ENCODE data around the gene BMPR1B. TPM values are rescaled to one million over a fixed set of nuclear protein-coding genes. Genes with fewer than 3 reads are reported as not detected.

Gene BMPR1B
- total RNA-seq, 1 experiment from 2014 or later: 0.62 TPM

DNA sequence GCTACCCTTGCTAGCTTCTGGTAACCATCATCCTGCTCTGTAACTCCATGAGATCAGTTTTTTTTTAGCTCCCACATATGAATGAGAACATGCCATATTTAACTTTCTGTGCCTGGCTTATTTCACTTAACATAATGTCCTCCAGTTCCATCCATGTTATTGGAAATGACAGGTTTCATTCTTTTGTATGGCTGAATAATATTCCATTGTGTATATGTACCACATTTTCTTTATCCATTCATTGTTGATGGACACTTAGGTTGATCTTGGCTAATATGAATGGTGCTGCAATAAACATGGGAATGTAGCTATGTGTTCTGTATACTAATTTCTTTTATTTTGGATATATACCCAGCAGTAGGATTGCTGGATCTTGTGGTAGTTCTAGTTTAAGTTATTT, 204.7 kb downstream of the BMPR1B start:
- no TSS peak for BruUV-seq (replicated peaks)
- Histone ChIP-seq H3K36me3 (ENCODE audit: control insufficient read depth, insufficient read depth, low read length) (no peaks in the 10 kb centered on the region), H3K27me3 (ENCODE audit: control insufficient read depth, insufficient read depth, low read length) (no peaks in the 10 kb centered on the region), H3K4me1 (ENCODE audit: control insufficient read depth, insufficient read depth, low read length) (no peaks in the 10 kb centered on the region), H3K9me3 (ENCODE audit: control insufficient read depth, insufficient read depth, low read depth, low read length) (no peaks in the 10 kb centered on the region), H3K27ac (ENCODE audit: low read length) (no peak overlapping the region), H3K4me3 (ENCODE audit: low read depth in 2 of 2, low read length in 2 of 2) (no peak overlapping the region)
- TF ChIP-seq POLR2AphosphoS5 (IDR thresholded peaks at IDR 0.05; ENCODE audit: low read depth, low read length) (no peak), CTCF (IDR thresholded peaks at IDR 0.05) (no peak)
- TF ChIP-seq, protein P1, sequence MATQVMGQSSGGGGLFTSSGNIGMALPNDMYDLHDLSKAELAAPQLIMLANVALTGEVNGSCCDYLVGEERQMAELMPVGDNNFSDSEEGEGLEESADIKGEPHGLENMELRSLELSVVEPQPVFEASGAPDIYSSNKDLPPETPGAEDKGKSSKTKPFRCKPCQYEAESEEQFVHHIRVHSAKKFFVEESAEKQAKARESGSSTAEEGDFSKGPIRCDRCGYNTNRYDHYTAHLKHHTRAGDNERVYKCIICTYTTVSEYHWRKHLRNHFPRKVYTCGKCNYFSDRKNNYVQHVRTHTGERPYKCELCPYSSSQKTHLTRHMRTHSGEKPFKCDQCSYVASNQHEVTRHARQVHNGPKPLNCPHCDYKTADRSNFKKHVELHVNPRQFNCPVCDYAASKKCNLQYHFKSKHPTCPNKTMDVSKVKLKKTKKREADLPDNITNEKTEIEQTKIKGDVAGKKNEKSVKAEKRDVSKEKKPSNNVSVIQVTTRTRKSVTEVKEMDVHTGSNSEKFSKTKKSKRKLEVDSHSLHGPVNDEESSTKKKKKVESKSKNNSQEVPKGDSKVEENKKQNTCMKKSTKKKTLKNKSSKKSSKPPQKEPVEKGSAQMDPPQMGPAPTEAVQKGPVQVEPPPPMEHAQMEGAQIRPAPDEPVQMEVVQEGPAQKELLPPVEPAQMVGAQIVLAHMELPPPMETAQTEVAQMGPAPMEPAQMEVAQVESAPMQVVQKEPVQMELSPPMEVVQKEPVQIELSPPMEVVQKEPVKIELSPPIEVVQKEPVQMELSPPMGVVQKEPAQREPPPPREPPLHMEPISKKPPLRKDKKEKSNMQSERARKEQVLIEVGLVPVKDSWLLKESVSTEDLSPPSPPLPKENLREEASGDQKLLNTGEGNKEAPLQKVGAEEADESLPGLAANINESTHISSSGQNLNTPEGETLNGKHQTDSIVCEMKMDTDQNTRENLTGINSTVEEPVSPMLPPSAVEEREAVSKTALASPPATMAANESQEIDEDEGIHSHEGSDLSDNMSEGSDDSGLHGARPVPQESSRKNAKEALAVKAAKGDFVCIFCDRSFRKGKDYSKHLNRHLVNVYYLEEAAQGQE (IDR thresholded peaks at IDR 0.05; ENCODE audit: insufficient read depth in 1 of 2, low read depth in 2 of 2, low read length in 1 of 2): no peak
- CTCF ChIA-PET: no interaction called here
- POLR2A ChIA-PET: no interaction called here
- in situ Hi-C loops (cut with HindIII; ENCODE audit: low pct_unique_long_range_greater_than_20kb, low sequenced_read_pairs): no loop called here
- DNase-seq (ENCODE audit: low read depth, low spot score) (no peak), ATAC-seq (no peak)
- intact Hi-C loops (cut with micrococcal nuclease; ENCODE audit: unreplicated experiment): no loop called here

DNA sequence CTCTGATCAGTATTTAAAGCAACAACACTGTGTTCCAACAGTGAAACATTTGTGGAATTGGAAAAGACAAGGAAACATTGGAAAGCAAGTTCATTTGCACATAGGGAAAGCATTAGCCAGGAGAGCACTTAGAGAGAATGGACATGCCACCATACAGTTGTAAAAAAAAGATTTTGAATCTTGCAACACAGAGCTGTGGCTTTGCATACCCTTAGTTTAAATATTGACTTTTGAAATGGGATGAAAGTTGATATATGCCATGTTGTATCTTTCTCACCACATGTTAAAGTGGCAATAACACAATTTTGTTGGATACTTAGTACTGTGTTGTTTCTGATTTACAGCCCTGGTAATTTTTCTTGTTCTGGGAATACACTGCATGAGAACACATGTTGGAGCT, 208.1 kb downstream of the BMPR1B start:
- CTCF ChIA-PET: no interaction called here
- DNase-seq (ENCODE audit: low read depth, low spot score) (no peak), ATAC-seq (no peak)
- TF ChIP-seq TCF7L2 (IDR thresholded peaks at IDR 0.05; ENCODE audit: low read depth, low read length) (no peak), POLR2AphosphoS5 (IDR thresholded peaks at IDR 0.05; ENCODE audit: low read depth, low read length) (no peak)
- H3K4me3 ChIP-seq (ENCODE audit: low read depth in 2 of 2, low read length in 2 of 2): no peak overlapping the region
- H3K36me3 ChIP-seq (ENCODE audit: control insufficient read depth, insufficient read depth, low read length): no peaks in the 10 kb centered on the region
- in situ Hi-C loops (cut with HindIII; ENCODE audit: low pct_unique_long_range_greater_than_20kb, low sequenced_read_pairs) (no loop called here), intact Hi-C loops (cut with micrococcal nuclease; ENCODE audit: unreplicated experiment) (no loop called here)
- H3K27ac ChIP-seq (ENCODE audit: low read length): no peak overlapping the region
- no peaks in the 10 kb centered on the region for H3K27me3 ChIP-seq (ENCODE audit: control insufficient read depth, insufficient read depth, low read length)
- no peaks in the 10 kb centered on the region for H3K9me3 ChIP-seq (ENCODE audit: control insufficient read depth, insufficient read depth, low read depth, low read length)
- POLR2A ChIA-PET: no interaction called here
- no peaks in the 10 kb centered on the region for H3K4me1 ChIP-seq (ENCODE audit: control insufficient read depth, insufficient read depth, low read length)
- no TSS peak for BruUV-seq (replicated peaks)

GRCh38 chr4:94968493-94968892, 210.7 kb downstream of the BMPR1B start:
- Histone ChIP-seq H3K4me3 (ENCODE audit: low read depth in 2 of 2, low read length in 2 of 2) (no peak overlapping the region), H3K9me3 (ENCODE audit: control insufficient read depth, insufficient read depth, low read depth, low read length) (no peaks in the 10 kb centered on the region), H3K27ac (ENCODE audit: low read length) (no peak overlapping the region), H3K36me3 (ENCODE audit: control insufficient read depth, insufficient read depth, low read length) (no peaks in the 10 kb centered on the region), H3K4me1 (ENCODE audit: control insufficient read depth, insufficient read depth, low read length) (no peaks in the 10 kb centered on the region), H3K27me3 (ENCODE audit: control insufficient read depth, insufficient read depth, low read length) (no peaks in the 10 kb centered on the region)
- ChIA-PET CTCF (interaction anchor here (0.6 kb wide), 1 partner anchor 203 kb away, joined by 3 read pairs; no protein-coding TSS in a partner anchor), POLR2A (no interaction called here)
- DNase-seq (ENCODE audit: low read depth, low spot score) (no peak), ATAC-seq (no peak)
- TF ChIP-seq SIN3A (IDR thresholded peaks at IDR 0.05; ENCODE audit: borderline replicate concordance, insufficient read depth, low read depth, low read length) (no peak), CTCF (IDR thresholded peaks at IDR 0.05) (no peak), TCF7L2 (IDR thresholded peaks at IDR 0.05; ENCODE audit: low read depth, low read length) (no peak), POLR2AphosphoS5 (IDR thresholded peaks at IDR 0.05; ENCODE audit: low read depth, low read length) (no peak)
- TF ChIP-seq, protein P1 (IDR thresholded peaks at IDR 0.05; ENCODE audit: insufficient read depth in 1 of 2, low read depth in 2 of 2, low read length in 1 of 2): no peak
- intact Hi-C loops (cut with micrococcal nuclease; ENCODE audit: unreplicated experiment): no loop called here
- in situ Hi-C loops (cut with HindIII; ENCODE audit: low pct_unique_long_range_greater_than_20kb, low sequenced_read_pairs): no loop called here
- no TSS peak for BruUV-seq (replicated peaks)
